Rectal smooth muscle tissue (tissue), 1 donor: ENCODE measurements around the gene IFT122.

Source experiments
- H3K27ac ChIP-seq: one replicate; pipeline ENCODE4 v1.7.0; 2013; ENCODE audit warnings: low read depth, low read length, inconsistent platforms
- H3K27me3 ChIP-seq: one replicate; pipeline ENCODE4 v1.7.0; 2013; ENCODE audit warnings: low read length; ENCODE audit not compliant: control insufficient read depth, insufficient read depth
- H3K36me3 ChIP-seq: one replicate; pipeline ENCODE4 v1.7.0; 2013; ENCODE audit warnings: low read length; ENCODE audit not compliant: control insufficient read depth, insufficient read depth
- H3K4me1 ChIP-seq: one replicate; pipeline ENCODE4 v1.7.0; 2013; ENCODE audit warnings: low read length; ENCODE audit not compliant: control insufficient read depth, insufficient read depth
- H3K4me3 ChIP-seq: one replicate; pipeline ENCODE4 v1.7.0; 2013; ENCODE audit warnings: low read length
- H3K9ac ChIP-seq: one replicate; pipeline ENCODE4 v1.7.0; 2013; ENCODE audit warnings: low read length

IFT122 gene

DNA sequence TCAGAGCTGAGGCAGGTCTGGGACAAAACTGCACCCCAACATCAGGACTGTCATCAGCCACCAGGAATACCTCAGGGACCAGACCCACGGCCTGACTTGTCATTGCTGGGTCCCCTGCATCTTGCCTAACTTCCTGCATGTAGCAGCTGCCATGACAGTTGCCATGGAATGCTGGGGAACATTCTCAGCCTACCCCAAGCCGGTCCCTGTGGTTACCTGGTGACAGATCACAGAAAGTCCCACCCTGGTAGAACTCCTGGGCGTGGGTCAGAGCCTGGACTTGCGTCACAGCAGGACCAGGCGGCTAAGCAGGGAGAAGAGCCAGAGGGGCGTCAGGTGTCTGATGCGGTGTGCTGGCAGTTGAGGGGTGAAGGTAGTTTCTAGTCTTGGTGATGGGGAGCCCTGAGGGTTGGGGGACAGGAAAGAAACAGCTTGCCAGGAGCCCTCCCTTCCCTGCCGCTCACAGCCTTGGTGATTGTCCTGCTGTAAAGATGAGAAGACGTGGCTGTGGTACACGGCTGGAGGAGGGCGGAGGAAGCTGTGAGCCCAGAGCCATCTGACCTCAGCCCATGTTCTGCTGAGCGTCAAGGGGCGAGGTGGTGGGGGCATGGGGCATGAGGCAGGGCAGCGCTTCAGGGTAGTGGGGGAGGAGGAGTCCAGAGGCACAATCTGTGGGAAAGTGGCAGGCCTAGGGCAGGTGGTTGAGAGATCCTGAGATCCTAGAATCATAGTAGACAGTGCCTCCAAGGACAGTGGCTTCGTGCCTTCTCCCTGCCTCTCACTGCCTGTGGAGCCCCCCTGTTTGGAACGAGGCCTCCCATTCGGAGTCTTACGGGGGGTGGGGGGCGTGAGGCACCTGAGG, 108.3 kb downstream of the IFT122 start:
- no peak overlapping the region for H3K9ac ChIP-seq
- H3K4me3 ChIP-seq: no peak overlapping the region
- H3K36me3 ChIP-seq: no peaks in the 10 kb centered on the region
- no peak overlapping the region for H3K27ac ChIP-seq
- no peaks in the 10 kb centered on the region for H3K27me3 ChIP-seq
- H3K4me1 ChIP-seq: no peaks in the 10 kb centered on the region

GRCh38 chr3:129549006-129549800, 109.2 kb downstream of the IFT122 start:
- H3K4me1 ChIP-seq: no peaks in the 10 kb centered on the region
- H3K9ac ChIP-seq: no peak overlapping the region
- no peaks in the 10 kb centered on the region for H3K36me3 ChIP-seq
- no peak overlapping the region for H3K4me3 ChIP-seq
- H3K27me3 ChIP-seq: no peaks in the 10 kb centered on the region
- H3K27ac ChIP-seq: no peak overlapping the region

DNA sequence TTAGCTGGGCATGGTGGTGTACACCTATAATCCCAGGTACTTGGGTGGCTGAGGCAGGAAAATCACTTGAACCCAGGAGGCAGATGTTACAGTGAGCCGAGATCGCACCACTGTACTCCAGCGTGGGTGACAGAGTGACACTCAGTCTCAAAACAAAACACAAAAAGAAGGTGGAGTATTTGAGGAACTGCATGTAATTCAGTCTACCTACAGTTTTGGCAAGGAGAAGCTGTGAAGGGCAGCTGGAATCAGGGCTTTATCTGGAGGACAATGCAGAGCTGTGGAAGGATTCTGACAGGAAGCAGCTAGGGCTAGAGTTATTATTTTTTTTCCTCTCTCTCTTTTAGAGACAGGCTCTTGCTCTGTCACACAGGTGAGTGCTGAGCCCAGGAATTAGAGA, 109.8 kb downstream of the IFT122 start:
- Histone ChIP-seq H3K4me1 (no peaks in the 10 kb centered on the region), H3K9ac (no peak overlapping the region)

DNA sequence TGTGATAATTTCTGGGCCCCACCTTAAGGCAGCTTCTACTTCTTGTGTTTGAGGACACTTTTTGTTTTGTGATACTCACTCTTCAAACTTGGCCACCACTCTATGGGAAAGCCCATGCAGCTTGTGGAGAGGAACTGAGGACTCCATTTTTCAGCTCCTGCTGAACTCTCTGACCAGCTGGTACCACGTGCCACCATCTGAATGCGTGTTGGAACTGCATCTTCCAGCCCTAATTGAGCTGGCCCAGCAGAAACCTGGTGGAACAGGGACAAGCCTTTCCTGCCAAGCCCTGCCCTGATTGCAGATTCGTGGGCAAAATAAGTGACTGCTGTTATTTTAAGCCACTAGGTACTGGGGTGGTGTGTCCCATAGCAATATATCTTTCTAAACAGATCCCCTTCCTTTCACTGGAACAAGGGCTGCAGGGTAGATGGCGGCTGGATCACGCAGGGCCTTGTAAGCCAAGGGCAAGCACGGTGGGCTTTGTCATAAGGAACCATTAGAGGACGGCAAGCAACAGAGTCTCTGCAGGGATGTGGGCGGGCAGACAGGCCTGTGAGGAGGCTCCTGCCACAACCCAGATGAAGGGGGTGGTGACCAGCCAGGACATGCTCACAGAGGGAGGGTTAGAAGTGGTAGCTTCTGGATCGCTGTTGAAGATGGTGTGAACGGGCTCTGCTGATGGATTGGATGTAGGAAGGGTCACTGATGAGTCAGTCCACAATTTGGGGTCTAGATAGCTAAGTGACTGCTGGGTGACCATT, 112.4 kb downstream of the IFT122 start:
- no peak overlapping the region for H3K4me3 ChIP-seq
- H3K27ac ChIP-seq: no peak overlapping the region
- no peak overlapping the region for H3K9ac ChIP-seq
- H3K36me3 ChIP-seq: no peaks in the 10 kb centered on the region
- no peaks in the 10 kb centered on the region for H3K27me3 ChIP-seq
- H3K4me1 ChIP-seq: no peaks in the 10 kb centered on the region

More for the DNA sequence above, 109.8 kb downstream of the IFT122 start:
- Histone ChIP-seq H3K27ac (no peak overlapping the region), H3K27me3 (no peaks in the 10 kb centered on the region), H3K36me3 (no peaks in the 10 kb centered on the region), H3K4me3 (no peak overlapping the region)

DNA sequence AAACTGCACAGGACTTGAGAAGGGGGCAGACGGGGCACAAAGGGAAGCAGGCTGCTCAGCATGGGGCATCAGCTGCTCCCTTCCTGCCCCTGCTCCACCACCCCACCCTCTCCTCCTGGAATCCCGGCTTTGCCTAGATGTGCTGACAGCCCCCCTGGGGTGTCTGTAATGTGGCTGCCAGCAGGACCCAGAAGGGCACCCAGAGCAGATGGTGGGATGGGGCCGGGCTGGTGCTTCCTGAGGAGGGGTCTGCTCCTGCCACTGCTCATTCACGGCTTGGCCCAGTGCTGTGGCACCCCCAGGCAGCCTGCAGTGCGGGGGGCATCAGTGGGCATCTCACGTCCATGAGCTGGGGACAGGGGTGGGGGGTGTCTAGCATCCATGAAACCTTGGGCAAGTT, 113.1 kb downstream of the IFT122 start:
- no peaks in the 10 kb centered on the region for H3K36me3 ChIP-seq
- H3K4me1 ChIP-seq: no peaks in the 10 kb centered on the region
- H3K4me3 ChIP-seq: no peak overlapping the region
- no peak overlapping the region for H3K27ac ChIP-seq
- H3K27me3 ChIP-seq: no peaks in the 10 kb centered on the region
- no peak overlapping the region for H3K9ac ChIP-seq

DNA sequence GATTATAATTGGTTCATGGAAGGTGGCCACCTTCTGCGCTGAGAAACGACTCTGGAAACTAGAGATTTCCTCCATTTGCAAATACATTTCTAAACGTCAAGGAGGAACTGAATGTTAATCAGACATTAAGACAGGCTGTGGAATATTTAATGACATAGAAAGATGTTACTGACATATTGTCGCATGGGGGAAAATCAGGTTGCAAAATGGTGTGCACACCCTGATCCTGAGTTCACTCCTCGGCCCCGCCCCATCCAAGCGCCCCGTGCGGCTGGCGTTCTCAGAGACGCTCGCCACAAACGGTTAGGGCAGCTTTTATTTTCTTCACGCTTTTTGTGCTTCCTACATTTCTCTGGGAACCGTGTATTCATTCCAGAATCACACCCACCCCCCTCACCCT, 113.7 kb downstream of the IFT122 start:
- no peaks in the 10 kb centered on the region for H3K27me3 ChIP-seq
- no peak overlapping the region for H3K9ac ChIP-seq
- H3K36me3 ChIP-seq: no peaks in the 10 kb centered on the region
- no peaks in the 10 kb centered on the region for H3K4me1 ChIP-seq
- no peak overlapping the region for H3K4me3 ChIP-seq
- no peak overlapping the region for H3K27ac ChIP-seq

GRCh38 chr3:129554356-129555152, 114.5 kb downstream of the IFT122 start:
- no peaks in the 10 kb centered on the region for H3K36me3 ChIP-seq
- no peak overlapping the region for H3K9ac ChIP-seq
- H3K4me3 ChIP-seq: no peak overlapping the region
- H3K4me1 ChIP-seq: no peaks in the 10 kb centered on the region
- H3K27ac ChIP-seq: no peak overlapping the region
- H3K27me3 ChIP-seq: no peaks in the 10 kb centered on the region

- Histone ChIP-seq H3K27ac (no peak overlapping the region), H3K9ac (no peak overlapping the region), H3K4me1 (peaks cover under 1% of the 10 kb centered on the region), H3K36me3 (no peaks in the 10 kb centered on the region), H3K4me3 (no peak overlapping the region), H3K27me3 (no peaks in the 10 kb centered on the region)
Observed at GRCh38 chr3:129555153-129555550, 115.1 kb downstream of the IFT122 start.

DNA sequence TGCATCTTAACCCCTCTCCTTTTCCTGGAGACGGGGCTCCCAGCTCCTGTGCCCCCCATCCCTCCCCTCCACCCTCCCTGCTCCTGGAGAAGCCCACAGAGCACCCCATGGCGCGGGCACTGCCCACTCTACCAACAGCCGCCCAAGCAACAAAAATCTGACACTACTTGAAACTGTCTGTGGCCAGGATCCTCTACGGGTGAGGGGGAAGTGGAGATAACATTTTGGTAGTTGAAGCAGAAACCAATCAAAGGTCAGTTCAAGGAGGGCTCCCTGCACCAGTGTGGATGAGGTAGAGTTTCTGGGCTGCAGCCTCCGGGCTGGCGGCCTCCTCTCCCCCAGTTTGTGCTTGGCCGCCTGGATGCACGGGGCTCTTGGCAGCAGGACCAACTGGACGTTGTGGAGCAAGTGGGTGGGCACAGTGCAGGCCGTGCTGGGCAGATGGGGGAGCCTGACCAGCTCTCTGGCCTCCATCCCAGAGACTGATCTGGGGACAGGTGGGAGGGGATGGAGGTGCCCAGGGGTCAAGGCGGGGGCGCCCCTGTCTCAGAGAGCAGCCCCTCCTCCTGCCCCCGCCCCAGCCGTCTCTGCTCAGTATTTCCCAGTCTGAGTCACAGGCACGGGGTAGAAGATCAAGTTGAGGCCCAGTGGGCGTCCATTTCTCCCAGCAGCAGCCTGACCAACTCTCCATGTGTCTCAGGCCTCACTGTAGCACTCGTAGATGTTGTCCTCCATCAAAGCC, 115.8 kb downstream of the IFT122 start:
- no peaks in the 10 kb centered on the region for H3K36me3 ChIP-seq
- H3K4me3 ChIP-seq: no peak overlapping the region
- H3K27ac ChIP-seq: no peak overlapping the region
- no peaks in the 10 kb centered on the region for H3K27me3 ChIP-seq
- H3K4me1 ChIP-seq: peaks cover 7% of the 10 kb centered on the region
- H3K9ac ChIP-seq: no peak overlapping the region

GRCh38 chr3:129556358-129556695, 116.3 kb downstream of the IFT122 start:
- H3K36me3 ChIP-seq: no peaks in the 10 kb centered on the region
- no peak overlapping the region for H3K9ac ChIP-seq
- no peak overlapping the region for H3K27ac ChIP-seq

DNA sequence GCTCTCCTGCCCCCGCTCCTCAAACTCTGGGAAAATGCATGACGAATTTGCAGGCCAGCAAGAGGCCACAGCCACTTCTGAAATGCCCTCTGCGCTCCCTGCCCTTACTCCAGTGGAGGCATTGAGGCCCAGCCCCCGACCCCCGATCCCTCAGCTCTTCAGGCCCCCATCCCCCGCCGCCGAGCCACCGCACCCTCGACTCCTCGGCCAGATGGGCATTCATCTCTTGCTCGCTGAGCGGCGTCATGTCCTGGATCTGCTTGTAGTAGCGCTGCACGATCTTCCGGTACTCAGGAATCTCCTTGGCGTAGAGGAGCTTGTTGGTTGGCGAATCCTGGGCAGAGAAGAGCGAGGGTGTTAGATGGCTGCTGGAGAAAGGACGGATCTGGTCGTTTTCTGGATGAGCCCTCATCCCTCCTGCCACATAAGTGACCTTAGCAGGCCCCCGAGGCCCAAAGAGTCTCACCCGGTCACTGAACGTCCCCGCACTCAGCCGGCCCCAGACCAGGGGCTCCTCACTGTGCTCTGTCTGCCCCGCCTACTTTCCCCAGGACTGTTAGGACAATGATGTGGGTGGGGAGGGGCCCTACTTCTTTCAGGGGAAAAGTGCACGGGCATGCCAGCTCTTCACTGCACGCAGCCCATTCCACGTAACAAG, 117.0 kb downstream of the IFT122 start:
- H3K27me3 ChIP-seq: no peaks in the 10 kb centered on the region
- peaks cover 17% of the 10 kb centered on the region for H3K4me1 ChIP-seq
- no peak overlapping the region for H3K27ac ChIP-seq
- no peak overlapping the region for H3K9ac ChIP-seq
- H3K36me3 ChIP-seq: no peaks in the 10 kb centered on the region
- H3K4me3 ChIP-seq: no peak overlapping the region

More at GRCh38 chr3:129556358-129556695, 116.3 kb downstream of the IFT122 start:
- Histone ChIP-seq H3K27me3 (no peaks in the 10 kb centered on the region), H3K4me1 (peaks cover 12% of the 10 kb centered on the region), H3K4me3 (no peak overlapping the region)
